Chondrocyte (in vitro differentiated cells): Measurements from ENCODE around the gene PDE4D. TPM values are rescaled to one million over a fixed set of nuclear protein-coding genes. Genes with fewer than 3 reads are reported as not detected.
A peak's percentile ranks its signal among the peaks of the same experiment; 100 is the strongest.

Experiments used
- DNase-seq: peaks from one replicate; pipeline ENCODE4 v3.0.0; 2021; ENCODE audit warnings: mixed read lengths, low spot score
- H3K27ac Mint-ChIP-seq: one replicate; pipeline ENCODE4 v1.8.0; 2021; ENCODE audit warnings: mild to moderate bottlenecking, moderate library complexity, mixed read lengths; ENCODE audit not compliant: unreplicated experiment
- H3K27me3 Mint-ChIP-seq: 2 replicates; pipeline ENCODE4 v1.8.0; 2021; ENCODE audit warnings: low read depth, mixed read lengths
- H3K36me3 Mint-ChIP-seq: 2 replicates; pipeline ENCODE4 v1.8.0; 2021; ENCODE audit warnings: low read depth, mixed read lengths
- H3K4me1 Mint-ChIP-seq: 2 replicates; pipeline ENCODE4 v1.8.0; 2021; ENCODE audit warnings: low read depth, mild to moderate bottlenecking, mixed read lengths
- H3K4me3 Mint-ChIP-seq: one replicate; pipeline ENCODE4 v1.8.0; 2021; ENCODE audit warnings: mild to moderate bottlenecking, moderate library complexity, mixed read lengths; ENCODE audit not compliant: unreplicated experiment
- H3K9me3 Mint-ChIP-seq: 2 replicates; pipeline ENCODE4 v1.8.0; 2021; ENCODE audit warnings: low read depth, mixed read lengths
- total RNA-seq: library from RNA; stranded (reverse); gene quantifications from 3 replicates; pipeline ENCODE4 v1.2.1, GENCODE V29; 2021
- TF ChIP-seq, protein P1 (sequence below): fragments of 200-600 bp; sonication (generic); IDR thresholded peaks from 2 replicates; pipeline ENCODE4 v1.5.0; 2021; ENCODE audit warnings: antibody characterized with exemption, mild to moderate bottlenecking, moderate library complexity

Gene PDE4D
- total RNA-seq, 1 donor from 2014 or later: 21.1 TPM

DNA sequence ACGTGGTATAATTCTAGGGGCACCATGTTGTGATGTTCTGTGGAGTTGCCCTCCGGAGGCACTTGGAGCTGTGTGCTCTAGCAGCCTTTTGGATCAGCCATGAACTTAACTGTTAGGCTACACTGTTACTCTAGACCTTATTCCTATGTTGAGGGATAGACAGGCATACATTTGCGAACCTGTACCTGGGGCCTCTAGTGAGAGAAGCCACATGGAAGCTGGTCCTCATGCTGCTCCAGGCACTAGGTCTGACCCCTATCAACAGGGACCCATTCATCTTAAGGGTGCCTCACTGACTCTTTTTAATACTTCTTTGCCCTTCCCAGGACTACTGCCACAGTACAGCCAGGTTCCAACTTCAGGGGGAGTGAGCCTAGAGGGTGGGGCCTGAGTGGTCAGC lies 715.9 kb downstream of the PDE4D start:
- no peak for DNase-seq

DNA sequence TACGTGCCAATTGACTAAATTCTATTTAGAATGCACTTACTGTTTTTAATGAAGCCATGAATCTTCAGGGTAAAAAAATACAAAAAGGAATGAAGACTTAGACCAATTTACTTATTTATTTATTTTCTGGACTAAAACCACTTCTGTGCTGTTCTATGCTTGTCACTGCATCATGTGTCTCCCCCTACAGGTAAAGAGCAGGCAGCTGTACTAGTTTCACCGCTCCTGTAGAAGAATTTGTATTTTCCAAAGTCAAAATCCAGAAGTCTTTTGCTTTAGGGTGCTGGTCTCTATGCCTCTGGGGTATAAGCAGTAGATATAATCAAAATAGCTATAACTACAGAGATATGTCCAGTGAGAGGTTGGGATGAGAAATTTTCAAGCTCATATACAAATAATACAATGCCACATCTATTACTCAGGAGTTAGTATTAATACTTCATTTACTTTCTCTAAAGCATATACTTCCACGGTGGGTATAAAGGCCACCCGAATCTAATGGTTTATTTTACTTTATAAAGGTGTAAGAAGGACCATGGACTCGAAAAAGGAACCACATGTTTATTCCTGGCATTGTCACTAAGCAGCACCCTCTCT lies 719.2 kb downstream of the PDE4D start:
- no peaks in the 10 kb centered on the region for H3K9me3 Mint-ChIP-seq
- no peak overlapping the region for H3K4me3 Mint-ChIP-seq
- TF ChIP-seq, protein P1, sequence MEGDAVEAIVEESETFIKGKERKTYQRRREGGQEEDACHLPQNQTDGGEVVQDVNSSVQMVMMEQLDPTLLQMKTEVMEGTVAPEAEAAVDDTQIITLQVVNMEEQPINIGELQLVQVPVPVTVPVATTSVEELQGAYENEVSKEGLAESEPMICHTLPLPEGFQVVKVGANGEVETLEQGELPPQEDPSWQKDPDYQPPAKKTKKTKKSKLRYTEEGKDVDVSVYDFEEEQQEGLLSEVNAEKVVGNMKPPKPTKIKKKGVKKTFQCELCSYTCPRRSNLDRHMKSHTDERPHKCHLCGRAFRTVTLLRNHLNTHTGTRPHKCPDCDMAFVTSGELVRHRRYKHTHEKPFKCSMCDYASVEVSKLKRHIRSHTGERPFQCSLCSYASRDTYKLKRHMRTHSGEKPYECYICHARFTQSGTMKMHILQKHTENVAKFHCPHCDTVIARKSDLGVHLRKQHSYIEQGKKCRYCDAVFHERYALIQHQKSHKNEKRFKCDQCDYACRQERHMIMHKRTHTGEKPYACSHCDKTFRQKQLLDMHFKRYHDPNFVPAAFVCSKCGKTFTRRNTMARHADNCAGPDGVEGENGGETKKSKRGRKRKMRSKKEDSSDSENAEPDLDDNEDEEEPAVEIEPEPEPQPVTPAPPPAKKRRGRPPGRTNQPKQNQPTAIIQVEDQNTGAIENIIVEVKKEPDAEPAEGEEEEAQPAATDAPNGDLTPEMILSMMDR: peak; percentile 91
- H3K27ac Mint-ChIP-seq: no peak overlapping the region
- DNase-seq: no peak
- peaks cover 5% of the 10 kb centered on the region for H3K4me1 Mint-ChIP-seq
- H3K27me3 Mint-ChIP-seq: no peaks in the 10 kb centered on the region
- no peaks in the 10 kb centered on the region for H3K36me3 Mint-ChIP-seq

More for the DNA sequence above, 715.9 kb downstream of the PDE4D start:
- no peak overlapping the region for H3K4me3 Mint-ChIP-seq
- TF ChIP-seq, protein P1: no peak
- H3K4me1 Mint-ChIP-seq: no peaks in the 10 kb centered on the region
- H3K27ac Mint-ChIP-seq: no peak overlapping the region
- no peaks in the 10 kb centered on the region for H3K27me3 Mint-ChIP-seq
- H3K36me3 Mint-ChIP-seq: peaks cover 3% of the 10 kb centered on the region
- H3K9me3 Mint-ChIP-seq: no peaks in the 10 kb centered on the region

DNA sequence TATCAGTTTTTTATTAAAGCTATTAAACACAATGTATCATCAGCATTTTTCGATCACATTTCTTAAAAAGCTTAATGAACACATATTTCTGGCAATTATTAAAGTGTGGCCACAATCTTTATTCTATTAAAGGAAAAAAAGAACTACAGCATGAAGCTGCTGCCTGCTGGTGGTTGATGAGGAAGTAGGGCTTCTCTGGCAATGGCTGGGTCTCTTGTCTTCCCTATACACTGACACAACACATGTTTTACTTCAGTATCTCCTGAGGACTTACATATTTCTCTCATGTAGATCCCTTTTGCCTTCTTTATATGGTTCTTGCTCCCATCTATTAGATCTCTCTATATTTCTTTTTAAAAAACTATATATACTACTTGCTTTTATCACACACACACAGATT lies 719.9 kb downstream of the PDE4D start:
- no peak for DNase-seq

DNA sequence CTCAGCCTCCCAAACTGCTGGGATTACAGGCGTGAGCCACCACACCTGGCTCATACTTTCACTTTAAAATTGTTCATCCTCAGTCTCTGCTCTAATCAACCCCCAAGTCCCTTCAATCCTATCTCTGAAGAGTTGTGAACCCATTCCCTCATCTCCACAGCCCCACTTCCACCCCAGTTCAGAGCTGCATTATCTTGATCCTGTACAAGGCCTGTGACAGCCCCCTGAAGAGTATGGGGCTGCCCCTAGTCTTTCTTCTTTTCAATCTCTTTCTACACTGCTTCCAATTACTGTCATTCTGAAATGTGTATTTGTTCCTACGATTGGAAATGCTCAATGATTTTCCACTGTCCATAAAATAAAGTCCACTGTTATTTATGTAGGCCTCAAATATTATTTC lies 722.4 kb downstream of the PDE4D start:
- H3K9me3 Mint-ChIP-seq: no peaks in the 10 kb centered on the region
- no peak for DNase-seq
- H3K36me3 Mint-ChIP-seq: no peaks in the 10 kb centered on the region
- H3K27ac Mint-ChIP-seq: no peak overlapping the region
- TF ChIP-seq, protein P1: no peak
- H3K4me3 Mint-ChIP-seq: no peak overlapping the region
- no peaks in the 10 kb centered on the region for H3K27me3 Mint-ChIP-seq
- peaks cover 15% of the 10 kb centered on the region for H3K4me1 Mint-ChIP-seq

More for the DNA sequence above, 719.9 kb downstream of the PDE4D start:
- Mint-ChIP-seq H3K27ac (no peak overlapping the region), H3K27me3 (no peaks in the 10 kb centered on the region), H3K4me1 (peaks cover 12% of the 10 kb centered on the region), H3K36me3 (no peaks in the 10 kb centered on the region), H3K4me3 (no peak overlapping the region), H3K9me3 (no peaks in the 10 kb centered on the region)
- TF ChIP-seq, protein P1: no peak

DNA sequence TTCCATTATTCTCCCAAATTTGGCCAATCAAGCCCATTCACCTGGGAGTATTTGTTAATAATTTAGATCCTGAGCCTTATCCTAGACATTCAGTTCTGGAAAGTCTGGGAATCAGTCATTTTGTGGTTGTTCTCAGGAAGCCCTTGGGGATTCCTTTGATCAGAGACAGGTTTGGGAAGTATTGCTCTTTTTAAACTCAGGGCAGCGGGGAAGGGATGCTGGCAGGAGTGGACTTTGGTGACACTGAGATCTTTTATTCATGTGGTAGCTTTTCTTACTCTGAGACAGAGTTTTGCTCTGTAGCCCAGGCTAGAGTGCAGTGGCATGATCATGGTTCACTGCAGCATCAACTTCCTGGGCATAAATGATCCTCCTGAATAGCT lies 723.8 kb downstream of the PDE4D start:
- peaks cover 16% of the 10 kb centered on the region for H3K4me1 Mint-ChIP-seq
- TF ChIP-seq, protein P1: no peak
- H3K27me3 Mint-ChIP-seq: no peaks in the 10 kb centered on the region
- no peak overlapping the region for H3K27ac Mint-ChIP-seq
- DNase-seq: no peak
- H3K4me3 Mint-ChIP-seq: no peak overlapping the region
- H3K36me3 Mint-ChIP-seq: no peaks in the 10 kb centered on the region
- no peaks in the 10 kb centered on the region for H3K9me3 Mint-ChIP-seq
